MM.1S (cell line): ENCODE results near the gene SPSB3.

ENCODE experiments used
- CTCF ChIP-seq: fragments of 300-600 bp; sonication (generic); IDR thresholded peaks from 2 replicates; pipeline ENCODE4 v1.5.1; 2016; ENCODE audit warnings: antibody characterized with exemption, low read length, mixed read lengths
- EZH2 ChIP-seq: fragments of 300-600 bp; sonication (generic); optimal IDR thresholded peaks from 2 replicates; pipeline ENCODE3; 2017; ENCODE audit warnings: low read depth, mild to moderate bottlenecking, antibody characterized with exemption, low read length, mixed read lengths

- TF ChIP-seq CTCF, result no peak
- no peak for TF ChIP-seq EZH2
These were observed 32.9 kb downstream of the SPSB3 start for GRCh38 chr16:1749152-1750117.
